WI38 (cell line): ENCODE measurements around the gene ST6GALNAC3.

Source experiments
- H3K4me3 ChIP-seq: 2 replicates; pipeline ENCODE4 v1.5.1; 2011; ENCODE audit warnings: low read depth, mild to moderate bottlenecking, control low read depth, low read length
- TF ChIP-seq, protein P1 (sequence below): IDR thresholded peaks from 2 replicates; pipeline ENCODE4 v1.5.1; 2012; ENCODE audit warnings: low read depth, mild to moderate bottlenecking, control low read depth, low read length

The ST6GALNAC3 gene

GRCh38 chr1:76542359-76542758, 467.8 kb downstream of the ST6GALNAC3 start:
- TF ChIP-seq, protein P1, sequence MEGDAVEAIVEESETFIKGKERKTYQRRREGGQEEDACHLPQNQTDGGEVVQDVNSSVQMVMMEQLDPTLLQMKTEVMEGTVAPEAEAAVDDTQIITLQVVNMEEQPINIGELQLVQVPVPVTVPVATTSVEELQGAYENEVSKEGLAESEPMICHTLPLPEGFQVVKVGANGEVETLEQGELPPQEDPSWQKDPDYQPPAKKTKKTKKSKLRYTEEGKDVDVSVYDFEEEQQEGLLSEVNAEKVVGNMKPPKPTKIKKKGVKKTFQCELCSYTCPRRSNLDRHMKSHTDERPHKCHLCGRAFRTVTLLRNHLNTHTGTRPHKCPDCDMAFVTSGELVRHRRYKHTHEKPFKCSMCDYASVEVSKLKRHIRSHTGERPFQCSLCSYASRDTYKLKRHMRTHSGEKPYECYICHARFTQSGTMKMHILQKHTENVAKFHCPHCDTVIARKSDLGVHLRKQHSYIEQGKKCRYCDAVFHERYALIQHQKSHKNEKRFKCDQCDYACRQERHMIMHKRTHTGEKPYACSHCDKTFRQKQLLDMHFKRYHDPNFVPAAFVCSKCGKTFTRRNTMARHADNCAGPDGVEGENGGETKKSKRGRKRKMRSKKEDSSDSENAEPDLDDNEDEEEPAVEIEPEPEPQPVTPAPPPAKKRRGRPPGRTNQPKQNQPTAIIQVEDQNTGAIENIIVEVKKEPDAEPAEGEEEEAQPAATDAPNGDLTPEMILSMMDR, result no peak
- H3K4me3 ChIP-seq, result no peak overlapping the region

- TF ChIP-seq, protein P1, result no peak
- H3K4me3 ChIP-seq, result no peak overlapping the region
Measured at GRCh38 chr1:76543495-76543894, 468.9 kb downstream of the ST6GALNAC3 start.

- TF ChIP-seq, protein P1, result no peak
- H3K4me3 ChIP-seq, result no peak overlapping the region
Measured at GRCh38 chr1:76546354-76546933, 471.9 kb downstream of the ST6GALNAC3 start.

GRCh38 chr1:76547916-76548315, 473.4 kb downstream of the ST6GALNAC3 start:
- TF ChIP-seq, protein P1, result no peak
- H3K4me3 ChIP-seq, result no peak overlapping the region

DNA sequence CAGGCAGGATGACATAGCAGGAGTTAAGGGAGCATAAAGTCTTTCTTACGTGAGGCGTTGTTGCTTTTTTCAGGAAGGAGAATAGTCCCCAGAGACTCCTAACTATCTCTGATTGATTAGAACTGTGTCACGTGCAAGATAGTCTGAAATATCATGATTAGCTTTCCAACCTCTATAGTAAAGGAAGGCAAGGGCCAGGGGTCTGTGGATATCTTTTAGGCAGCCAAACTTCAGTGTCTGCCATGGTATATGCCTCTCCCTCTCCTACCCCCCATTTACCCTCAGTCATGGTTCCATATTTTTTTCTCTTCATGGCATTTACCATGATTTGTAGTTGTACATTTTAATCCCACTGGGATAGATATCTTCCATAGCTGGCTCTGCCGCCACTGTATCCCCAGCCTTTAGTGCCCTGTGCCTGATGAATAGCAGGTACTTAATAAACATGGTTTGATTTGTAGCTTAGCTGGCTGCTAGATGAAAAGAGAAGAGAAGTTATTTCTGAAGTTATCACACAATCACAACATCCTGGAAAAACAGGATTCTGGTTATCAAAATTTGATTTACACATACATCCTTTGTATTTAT, 474.1 kb downstream of the ST6GALNAC3 start:
- H3K4me3 ChIP-seq, result no peak overlapping the region
- TF ChIP-seq, protein P1, result no peak

DNA sequence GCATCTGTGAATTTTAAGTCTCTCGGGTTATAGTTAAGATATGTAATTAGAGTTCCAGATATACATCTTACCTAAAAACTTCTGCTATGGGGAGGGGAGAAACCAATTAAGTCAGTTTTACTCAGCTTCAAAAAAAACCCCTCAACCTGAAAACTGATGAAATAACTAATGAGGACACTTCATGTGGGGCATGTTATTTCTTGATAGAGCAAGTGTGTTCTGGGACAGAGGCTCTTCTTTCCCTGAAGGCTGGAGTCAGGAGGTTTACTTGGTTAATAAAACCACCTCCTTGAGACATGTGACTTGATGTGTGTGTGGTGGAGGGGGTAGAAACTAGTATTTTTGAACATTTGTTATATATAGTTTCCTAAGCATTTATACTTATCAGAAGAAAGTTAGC, 479.7 kb downstream of the ST6GALNAC3 start:
- no peak overlapping the region for H3K4me3 ChIP-seq
- TF ChIP-seq, protein P1, result no peak

DNA sequence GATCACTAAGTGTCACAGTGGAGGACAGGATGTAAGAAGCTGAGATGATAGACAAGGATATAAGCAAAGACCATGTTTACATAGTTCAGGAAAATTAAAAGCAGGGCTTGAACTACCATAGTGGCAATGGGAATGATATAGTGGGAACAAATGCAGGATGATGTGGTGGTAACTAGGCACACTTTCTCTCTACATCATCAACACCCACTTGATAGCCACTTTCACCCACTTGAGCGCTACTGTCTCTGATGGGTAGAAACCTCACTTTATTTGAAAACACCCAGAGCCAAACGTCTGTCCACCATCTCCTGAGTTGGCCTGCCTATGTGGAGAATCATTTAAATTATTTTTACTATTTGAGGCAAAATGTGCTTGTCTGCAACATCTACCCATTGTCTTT, 487.7 kb downstream of the ST6GALNAC3 start:
- TF ChIP-seq, protein P1, result no peak
- H3K4me3 ChIP-seq, result no peak overlapping the region
